GM23338 (cell line): ENCODE measurements around the gene IGF1R. TPM values are rescaled to one million over a fixed set of nuclear protein-coding genes. Genes with fewer than 3 reads are reported as not detected.

Experiments used
- ATAC-seq: fragments of 200-7000 bp; cut with Tn5 transposase; 3 replicates; pipeline ENCODE4 v1.9.1; 2020
- DNase-seq: peaks from one replicate; pipeline ENCODE4 v3.0.0-alpha.2; 2015; ENCODE audit warnings: low spot score
- H2AFZ ChIP-seq: fragments of 200-600 bp; sonication (generic); 2 replicates; pipeline ENCODE4 v1.8.0; 2016; ENCODE audit warnings: antibody characterized with exemption, mild to moderate bottlenecking, moderate library complexity
- H3F3A ChIP-seq: fragments of 200-600 bp; sonication (generic); replicated peaks from 2 replicates; pipeline ENCODE4 v1.8.0; 2017; ENCODE audit warnings: antibody characterized with exemption, mixed run types, low read depth
- H3K27ac ChIP-seq: fragments of 200-600 bp; sonication (generic); 2 replicates; pipeline ENCODE4 v1.6.1; 2016; ENCODE audit warnings: low read depth
- H3K27me3 ChIP-seq: fragments of 200-600 bp; sonication (generic); 2 replicates; pipeline ENCODE4 v1.8.0; 2016; ENCODE audit warnings: mild to moderate bottlenecking, mixed run types, moderate library complexity; ENCODE audit not compliant: insufficient read depth
- H3K36me3 ChIP-seq: fragments of 200-600 bp; sonication (generic); 2 replicates; pipeline ENCODE4 v1.8.0; 2016; ENCODE audit warnings: mild to moderate bottlenecking; ENCODE audit not compliant: insufficient read depth
- H3K4me1 ChIP-seq: fragments of 200-600 bp; sonication (generic); 2 replicates; pipeline ENCODE4 v1.8.0; 2016; ENCODE audit warnings: mild to moderate bottlenecking, moderate library complexity; ENCODE audit not compliant: insufficient read depth
- H3K4me2 ChIP-seq: fragments of 200-600 bp; sonication (generic); 2 replicates; pipeline ENCODE4 v1.7.1; 2017; ENCODE audit warnings: mixed run types
- H3K4me3 ChIP-seq: fragments of 200-600 bp; sonication (generic); 2 replicates; pipeline ENCODE4 v1.6.1; 2016; ENCODE audit warnings: mixed run types
- H3K79me2 ChIP-seq: fragments of 200-600 bp; sonication (generic); replicated peaks from 2 replicates; pipeline ENCODE4 v1.8.0; 2017; ENCODE audit warnings: mild to moderate bottlenecking; ENCODE audit not compliant: insufficient read depth
- H3K9me2 ChIP-seq: fragments of 200-600 bp; sonication (generic); 2 replicates; pipeline ENCODE4 v1.8.0; 2017; ENCODE audit not compliant: insufficient read depth
- H4K20me1 ChIP-seq: fragments of 200-600 bp; sonication (generic); replicated peaks from 2 replicates; pipeline ENCODE4 v1.8.0; 2017; ENCODE audit warnings: mild to moderate bottlenecking; ENCODE audit not compliant: insufficient read depth
- H3K27ac Mint-ChIP-seq: 2 replicates; pipeline ENCODE4 v1.8.0; 2020; ENCODE audit warnings: inconsistent platforms, mild to moderate bottlenecking, moderate library complexity, mixed read lengths
- H3K27me3 Mint-ChIP-seq: 3 replicates; pipeline ENCODE4 v1.8.0; 2022; ENCODE audit warnings: low read depth, mild to moderate bottlenecking, moderate library complexity, mixed read lengths, inconsistent platforms; ENCODE audit not compliant: insufficient read depth, poor library complexity
- H3K36me3 Mint-ChIP-seq: 3 replicates; pipeline ENCODE4 v1.8.0; 2021; ENCODE audit warnings: low read depth, mild to moderate bottlenecking, inconsistent platforms, moderate library complexity, mixed read lengths
- H3K4me1 Mint-ChIP-seq: 3 replicates; pipeline ENCODE4 v1.8.0; 2020; ENCODE audit warnings: mild to moderate bottlenecking, inconsistent platforms, mixed read lengths
- H3K4me3 Mint-ChIP-seq: 3 replicates; pipeline ENCODE4 v1.8.0; 2021; ENCODE audit warnings: moderate library complexity, mild to moderate bottlenecking, inconsistent platforms, mixed read lengths
- H3K9me3 Mint-ChIP-seq: 3 replicates; pipeline ENCODE4 v1.8.0; 2020; ENCODE audit warnings: moderate library complexity, mild to moderate bottlenecking, inconsistent platforms, mixed read lengths
- CREB1 ChIP-seq: fragments of 250-450 bp; sonication (Bioruptor Pico); IDR thresholded peaks from 2 replicates; pipeline ENCODE4 v1.5.0; 2020; ENCODE audit warnings: low read depth, mild to moderate bottlenecking, moderate library complexity
- CTCF ChIP-seq, 2 experiments: fragments of 200-600 bp in 1 of 2; sonication (generic) in 1 of 2; conservative IDR thresholded peaks; 2 replicates each; pipeline versions ENCODE4 v1.5.1 to v1.6.1; 2016 to 2017; ENCODE audit warnings: antibody characterized with exemption in 2 of 2, low read depth in 2 of 2, mild to moderate bottlenecking in 2 of 2, moderate library complexity in 1 of 2
- EZH2 ChIP-seq: fragments of 200-600 bp; sonication (generic); IDR thresholded peaks from one replicate; pipeline ENCODE4 v1.8.0; 2017; ENCODE audit warnings: antibody characterized with exemption, mild to moderate bottlenecking, low read depth; ENCODE audit not compliant: unreplicated experiment
- EZH2phosphoT487 ChIP-seq: fragments of 200-600 bp; sonication (generic); IDR thresholded peaks from one replicate; pipeline ENCODE4 v1.8.1; 2018; ENCODE audit warnings: antibody characterized with exemption; ENCODE audit not compliant: unreplicated experiment
- JUNB ChIP-seq: IDR thresholded peaks from one replicate; pipeline ENCODE4 v1.6.1; 2016; ENCODE audit warnings: antibody characterized with exemption; ENCODE audit not compliant: unreplicated experiment
- NANOG ChIP-seq: IDR thresholded peaks from 2 replicates; pipeline ENCODE4 v1.6.1; 2016; ENCODE audit warnings: antibody characterized with exemption, borderline replicate concordance
- POLR2AphosphoS5 ChIP-seq: IDR thresholded peaks from 2 replicates; pipeline ENCODE4 v1.6.1; 2016; ENCODE audit warnings: antibody characterized with exemption, low read depth
- STAT1 ChIP-seq: IDR thresholded peaks from one replicate; pipeline ENCODE4 v1.6.1; 2016; ENCODE audit warnings: antibody characterized with exemption; ENCODE audit not compliant: unreplicated experiment
- ZNF114 ChIP-seq: fragments of 250-450 bp; sonication (Bioruptor Pico); IDR thresholded peaks from 2 replicates; pipeline ENCODE4 v1.5.0; 2020; ENCODE audit warnings: mild to moderate bottlenecking, moderate library complexity
- ZNF331 ChIP-seq: fragments of 250-450 bp; sonication (Bioruptor Pico); IDR thresholded peaks from 2 replicates; pipeline ENCODE4 v1.5.0; 2020; ENCODE audit warnings: low read depth, mild to moderate bottlenecking, moderate library complexity
- polyA plus RNA-seq: library from polyadenylated mRNA; unstranded; fragments of >200 nt; fragmentation: Nextera tagmentation; extraction: Ambion mirVana; gene quantifications from 2 replicates; pipeline ENCODE4 v1.2.1, GENCODE V29; 2016
- total RNA-seq: library from RNA; depleted of rRNA; stranded (reverse); fragments of >200 nt; shearing (Covaris generic); gene quantifications from 2 replicates; pipeline ENCODE4 v1.2.3, GENCODE V29; 2014
- TF ChIP-seq, protein P1 (sequence below): IDR thresholded peaks from 2 replicates; pipeline ENCODE4 v1.6.1; 2016; ENCODE audit warnings: antibody characterized with exemption
- TF ChIP-seq, protein P2 (sequence below): fragments of 250-450 bp; sonication (Bioruptor Pico); IDR thresholded peaks from 2 replicates; pipeline ENCODE4 v1.5.0; 2020; ENCODE audit warnings: mild to moderate bottlenecking, moderate library complexity
- TF ChIP-seq, protein P3 (sequence below): IDR thresholded peaks from one replicate; pipeline ENCODE4 v1.6.1; 2018; ENCODE audit warnings: antibody characterized with exemption; ENCODE audit not compliant: unreplicated experiment

IGF1R gene
- total and polyA plus RNA-seq, 2 experiments from 2014 or later: 20.4 to 92.2 TPM

GRCh38 chr15:98964466-98965133, 316.3 kb downstream of the IGF1R start:
- H3K4me2 ChIP-seq: no peak overlapping the region
- H3F3A ChIP-seq: no peaks in the 10 kb centered on the region
- ATAC-seq: no peak
- H2AFZ ChIP-seq: no peak overlapping the region
- H3K27me3 ChIP-seq: no peaks in the 10 kb centered on the region
- no peak overlapping the region for H3K27ac ChIP-seq
- H3K36me3 Mint-ChIP-seq: peaks cover 36% of the 10 kb centered on the region
- H3K27me3 Mint-ChIP-seq: peaks cover 25% of the 10 kb centered on the region
- no peak overlapping the region for H3K4me3 ChIP-seq
- DNase-seq: no peak
- H3K4me3 Mint-ChIP-seq: no peak overlapping the region
- no peaks in the 10 kb centered on the region for H3K4me1 ChIP-seq
- H4K20me1 ChIP-seq: no peaks in the 10 kb centered on the region; the same call in 1 of the 2 replicates
- H3K36me3 ChIP-seq: peaks cover 19% of the 10 kb centered on the region
- no peaks in the 10 kb centered on the region; the same call in 1 of the 3 replicates for H3K9me3 Mint-ChIP-seq
- TF ChIP-seq EZH2 (no peak), CTCF (conservative IDR thresholded peaks at IDR 0.05; ENCODE audit: low read depth in 2 of 2) (no peak), ZNF331 (CRISPR knock-in tag) (no peak), POLR2AphosphoS5 (no peak), NANOG (no peak), JUNB (no peak), EZH2phosphoT487 (no peak), ZNF114 (CRISPR knock-in tag) (no peak), CREB1 (no peak), STAT1 (no peak)
- TF ChIP-seq, protein P1, sequence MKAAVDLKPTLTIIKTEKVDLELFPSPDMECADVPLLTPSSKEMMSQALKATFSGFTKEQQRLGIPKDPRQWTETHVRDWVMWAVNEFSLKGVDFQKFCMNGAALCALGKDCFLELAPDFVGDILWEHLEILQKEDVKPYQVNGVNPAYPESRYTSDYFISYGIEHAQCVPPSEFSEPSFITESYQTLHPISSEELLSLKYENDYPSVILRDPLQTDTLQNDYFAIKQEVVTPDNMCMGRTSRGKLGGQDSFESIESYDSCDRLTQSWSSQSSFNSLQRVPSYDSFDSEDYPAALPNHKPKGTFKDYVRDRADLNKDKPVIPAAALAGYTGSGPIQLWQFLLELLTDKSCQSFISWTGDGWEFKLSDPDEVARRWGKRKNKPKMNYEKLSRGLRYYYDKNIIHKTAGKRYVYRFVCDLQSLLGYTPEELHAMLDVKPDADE: no peak
- TF ChIP-seq, protein P2, sequence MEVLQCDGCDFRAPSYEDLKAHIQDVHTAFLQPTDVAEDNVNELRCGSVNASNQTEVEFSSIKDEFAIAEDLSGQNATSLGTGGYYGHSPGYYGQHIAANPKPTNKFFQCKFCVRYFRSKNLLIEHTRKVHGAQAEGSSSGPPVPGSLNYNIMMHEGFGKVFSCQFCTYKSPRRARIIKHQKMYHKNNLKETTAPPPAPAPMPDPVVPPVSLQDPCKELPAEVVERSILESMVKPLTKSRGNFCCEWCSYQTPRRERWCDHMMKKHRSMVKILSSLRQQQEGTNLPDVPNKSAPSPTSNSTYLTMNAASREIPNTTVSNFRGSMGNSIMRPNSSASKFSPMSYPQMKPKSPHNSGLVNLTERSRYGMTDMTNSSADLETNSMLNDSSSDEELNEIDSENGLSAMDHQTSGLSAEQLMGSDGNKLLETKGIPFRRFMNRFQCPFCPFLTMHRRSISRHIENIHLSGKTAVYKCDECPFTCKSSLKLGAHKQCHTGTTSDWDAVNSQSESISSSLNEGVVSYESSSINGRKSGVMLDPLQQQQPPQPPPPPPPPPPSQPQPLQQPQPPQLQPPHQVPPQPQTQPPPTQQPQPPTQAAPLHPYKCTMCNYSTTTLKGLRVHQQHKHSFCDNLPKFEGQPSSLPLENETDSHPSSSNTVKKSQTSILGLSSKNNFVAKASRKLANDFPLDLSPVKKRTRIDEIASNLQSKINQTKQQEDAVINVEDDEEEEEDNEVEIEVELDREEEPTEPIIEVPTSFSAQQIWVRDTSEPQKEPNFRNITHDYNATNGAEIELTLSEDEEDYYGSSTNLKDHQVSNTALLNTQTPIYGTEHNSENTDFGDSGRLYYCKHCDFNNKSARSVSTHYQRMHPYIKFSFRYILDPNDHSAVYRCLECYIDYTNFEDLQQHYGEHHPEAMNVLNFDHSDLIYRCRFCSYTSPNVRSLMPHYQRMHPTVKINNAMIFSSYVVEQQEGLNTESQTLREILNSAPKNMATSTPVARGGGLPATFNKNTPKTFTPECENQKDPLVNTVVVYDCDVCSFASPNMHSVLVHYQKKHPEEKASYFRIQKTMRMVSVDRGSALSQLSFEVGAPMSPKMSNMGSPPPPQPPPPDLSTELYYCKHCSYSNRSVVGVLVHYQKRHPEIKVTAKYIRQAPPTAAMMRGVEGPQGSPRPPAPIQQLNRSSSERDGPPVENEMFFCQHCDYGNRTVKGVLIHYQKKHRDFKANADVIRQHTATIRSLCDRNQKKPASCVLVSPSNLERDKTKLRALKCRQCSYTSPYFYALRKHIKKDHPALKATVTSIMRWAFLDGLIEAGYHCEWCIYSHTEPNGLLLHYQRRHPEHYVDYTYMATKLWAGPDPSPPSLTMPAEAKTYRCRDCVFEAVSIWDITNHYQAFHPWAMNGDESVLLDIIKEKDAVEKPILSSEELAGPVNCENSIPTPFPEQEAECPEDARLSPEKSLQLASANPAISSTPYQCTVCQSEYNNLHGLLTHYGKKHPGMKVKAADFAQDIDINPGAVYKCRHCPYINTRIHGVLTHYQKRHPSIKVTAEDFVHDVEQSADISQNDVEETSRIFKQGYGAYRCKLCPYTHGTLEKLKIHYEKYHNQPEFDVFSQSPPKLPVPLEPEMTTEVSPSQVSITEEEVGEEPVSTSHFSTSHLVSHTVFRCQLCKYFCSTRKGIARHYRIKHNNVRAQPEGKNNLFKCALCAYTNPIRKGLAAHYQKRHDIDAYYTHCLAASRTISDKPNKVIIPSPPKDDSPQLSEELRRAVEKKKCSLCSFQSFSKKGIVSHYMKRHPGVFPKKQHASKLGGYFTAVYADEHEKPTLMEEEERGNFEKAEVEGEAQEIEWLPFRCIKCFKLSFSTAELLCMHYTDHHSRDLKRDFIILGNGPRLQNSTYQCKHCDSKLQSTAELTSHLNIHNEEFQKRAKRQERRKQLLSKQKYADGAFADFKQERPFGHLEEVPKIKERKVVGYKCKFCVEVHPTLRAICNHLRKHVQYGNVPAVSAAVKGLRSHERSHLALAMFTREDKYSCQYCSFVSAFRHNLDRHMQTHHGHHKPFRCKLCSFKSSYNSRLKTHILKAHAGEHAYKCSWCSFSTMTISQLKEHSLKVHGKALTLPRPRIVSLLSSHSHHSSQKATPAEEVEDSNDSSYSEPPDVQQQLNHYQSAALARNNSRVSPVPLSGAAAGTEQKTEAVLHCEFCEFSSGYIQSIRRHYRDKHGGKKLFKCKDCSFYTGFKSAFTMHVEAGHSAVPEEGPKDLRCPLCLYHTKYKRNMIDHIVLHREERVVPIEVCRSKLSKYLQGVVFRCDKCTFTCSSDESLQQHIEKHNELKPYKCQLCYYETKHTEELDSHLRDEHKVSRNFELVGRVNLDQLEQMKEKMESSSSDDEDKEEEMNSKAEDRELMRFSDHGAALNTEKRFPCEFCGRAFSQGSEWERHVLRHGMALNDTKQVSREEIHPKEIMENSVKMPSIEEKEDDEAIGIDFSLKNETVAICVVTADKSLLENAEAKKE (CRISPR knock-in tag): no peak
- TF ChIP-seq, protein P3, sequence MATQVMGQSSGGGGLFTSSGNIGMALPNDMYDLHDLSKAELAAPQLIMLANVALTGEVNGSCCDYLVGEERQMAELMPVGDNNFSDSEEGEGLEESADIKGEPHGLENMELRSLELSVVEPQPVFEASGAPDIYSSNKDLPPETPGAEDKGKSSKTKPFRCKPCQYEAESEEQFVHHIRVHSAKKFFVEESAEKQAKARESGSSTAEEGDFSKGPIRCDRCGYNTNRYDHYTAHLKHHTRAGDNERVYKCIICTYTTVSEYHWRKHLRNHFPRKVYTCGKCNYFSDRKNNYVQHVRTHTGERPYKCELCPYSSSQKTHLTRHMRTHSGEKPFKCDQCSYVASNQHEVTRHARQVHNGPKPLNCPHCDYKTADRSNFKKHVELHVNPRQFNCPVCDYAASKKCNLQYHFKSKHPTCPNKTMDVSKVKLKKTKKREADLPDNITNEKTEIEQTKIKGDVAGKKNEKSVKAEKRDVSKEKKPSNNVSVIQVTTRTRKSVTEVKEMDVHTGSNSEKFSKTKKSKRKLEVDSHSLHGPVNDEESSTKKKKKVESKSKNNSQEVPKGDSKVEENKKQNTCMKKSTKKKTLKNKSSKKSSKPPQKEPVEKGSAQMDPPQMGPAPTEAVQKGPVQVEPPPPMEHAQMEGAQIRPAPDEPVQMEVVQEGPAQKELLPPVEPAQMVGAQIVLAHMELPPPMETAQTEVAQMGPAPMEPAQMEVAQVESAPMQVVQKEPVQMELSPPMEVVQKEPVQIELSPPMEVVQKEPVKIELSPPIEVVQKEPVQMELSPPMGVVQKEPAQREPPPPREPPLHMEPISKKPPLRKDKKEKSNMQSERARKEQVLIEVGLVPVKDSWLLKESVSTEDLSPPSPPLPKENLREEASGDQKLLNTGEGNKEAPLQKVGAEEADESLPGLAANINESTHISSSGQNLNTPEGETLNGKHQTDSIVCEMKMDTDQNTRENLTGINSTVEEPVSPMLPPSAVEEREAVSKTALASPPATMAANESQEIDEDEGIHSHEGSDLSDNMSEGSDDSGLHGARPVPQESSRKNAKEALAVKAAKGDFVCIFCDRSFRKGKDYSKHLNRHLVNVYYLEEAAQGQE: no peak
- H3K79me2 ChIP-seq: no peaks in the 10 kb centered on the region
- H3K9me2 ChIP-seq: no peaks in the 10 kb centered on the region
- peaks cover 9% of the 10 kb centered on the region; the same call in 2 of the 3 replicates for H3K4me1 Mint-ChIP-seq
- H3K27ac Mint-ChIP-seq: no peak overlapping the region
